ENCODE measurements around the gene TXNDC2. TPM values are rescaled to one million over a fixed set of nuclear protein-coding genes. Genes with fewer than 3 reads are reported as not detected.
A peak's percentile ranks its signal among the peaks of the same experiment; 100 is the strongest.

TXNDC2 gene
- polyA plus RNA-seq, 3 donors, result 0.10 to 0.36 TPM; not detected in 1

- H3K27ac Mint-ChIP-seq, result peak overlapping the region in 3 of 7 donors; percentile 26 to 55 (median 37)
- H2AFZ ChIP-seq (ENCODE audit: insufficient read depth, low read depth, low read length, poor library complexity, severe bottlenecking), result no peak overlapping the region
- no peak overlapping the region for H3K4me3 Mint-ChIP-seq
- H4K20me1 ChIP-seq (ENCODE audit: insufficient read depth, low read length), result peaks cover 64% of the 10 kb centered on the region
- H3K36me3 Mint-ChIP-seq, result peaks cover 64 to 80% of the 10 kb centered on the region in 2 donors
- H3K9me3 Mint-ChIP-seq, result peaks cover 0 to 2% (median 0%) of the 10 kb centered on the region in 7 donors
- TF ChIP-seq CTCF (IDR thresholded peaks at IDR 0.05), result no peak
- peaks cover 3% of the 10 kb centered on the region for H3K4me1 Mint-ChIP-seq
- H3K4me3 ChIP-seq (replicated peaks in 1 of 3; ENCODE audit: low read depth in 2 of 3, low read length in 3 of 3), result no peak overlapping the region
- intact Hi-C loops (cut with micrococcal nuclease), result no loop called here
- H3K4me1 ChIP-seq (ENCODE audit: control insufficient read depth in 1 of 2, insufficient read depth in 2 of 2, low read length in 2 of 2), result no peaks in the 10 kb centered on the region
- DNase-seq, result no peak
- 97% methylated on average over 6 of the region's 8 CpGs for WGBS (ENCODE audit: insufficient coverage)
- no peak overlapping the region for H3K9ac ChIP-seq (ENCODE audit: insufficient read depth, low read length, poor library complexity, severe bottlenecking)
- H3K4me2 ChIP-seq (replicated peaks; ENCODE audit: extremely low read depth, low read length, poor library complexity, severe bottlenecking), result no peak overlapping the region
- peaks cover 0 to 5% (median 0%) of the 10 kb centered on the region in 3 donors for H3K27me3 Mint-ChIP-seq (ENCODE audit: low read depth in 3 of 3)
- no peak overlapping the region for H3K27ac ChIP-seq (ENCODE audit: low read depth in 1 of 2, low read length in 2 of 2)
- no peaks in the 10 kb centered on the region for H3K9me3 ChIP-seq (replicated peaks in 1 of 2; ENCODE audit: control insufficient read depth in 1 of 2, insufficient read depth in 1 of 2, low read length in 2 of 2)
- no peaks in the 10 kb centered on the region for H3K27me3 ChIP-seq (ENCODE audit: control insufficient read depth in 2 of 2, insufficient read depth in 2 of 2, low read length in 2 of 2)
- H3K79me2 ChIP-seq (ENCODE audit: insufficient read depth, low read length), result peaks cover 61% of the 10 kb centered on the region
- peaks cover 36 to 90% of the 10 kb centered on the region in 2 donors for H3K36me3 ChIP-seq (replicated peaks in 1 of 2; ENCODE audit: control insufficient read depth in 1 of 2, insufficient read depth in 2 of 2, low read length in 2 of 2)
Measured at GRCh38 chr18:9839211-9839610, 46.6 kb upstream of the TXNDC2 start.

- Histone ChIP-seq H3K27me3 (ENCODE audit: control insufficient read depth in 2 of 2, insufficient read depth in 2 of 2, low read length in 2 of 2) (no peaks in the 10 kb centered on the region), H3K9ac (ENCODE audit: insufficient read depth, low read length, poor library complexity, severe bottlenecking) (no peak overlapping the region), H4K20me1 (ENCODE audit: insufficient read depth, low read length) (peaks cover 58% of the 10 kb centered on the region), H3K36me3 (replicated peaks in 1 of 2; ENCODE audit: control insufficient read depth in 1 of 2, insufficient read depth in 2 of 2, low read length in 2 of 2) (peaks cover 36 to 94% of the 10 kb centered on the region in 2 donors), H3K4me1 (ENCODE audit: control insufficient read depth in 1 of 2, insufficient read depth in 2 of 2, low read length in 2 of 2) (no peaks in the 10 kb centered on the region), H3K9me3 (replicated peaks in 1 of 2; ENCODE audit: control insufficient read depth in 1 of 2, insufficient read depth in 1 of 2, low read length in 2 of 2) (no peaks in the 10 kb centered on the region), H2AFZ (ENCODE audit: insufficient read depth, low read depth, low read length, poor library complexity, severe bottlenecking) (no peak overlapping the region), H3K79me2 (ENCODE audit: insufficient read depth, low read length) (peaks cover 55% of the 10 kb centered on the region), H3K4me3 (replicated peaks in 1 of 3; ENCODE audit: low read depth in 2 of 3, low read length in 3 of 3) (no peak overlapping the region), H3K27ac (ENCODE audit: low read depth in 1 of 2, low read length in 2 of 2) (peak overlapping the region in 1 of 2 donors; percentile 6), H3K4me2 (replicated peaks; ENCODE audit: extremely low read depth, low read length, poor library complexity, severe bottlenecking) (no peak overlapping the region)
- H3K27me3 Mint-ChIP-seq (ENCODE audit: low read depth in 3 of 3), result peaks cover 0 to 5% (median 0%) of the 10 kb centered on the region in 3 donors
- TF ChIP-seq CTCF (IDR thresholded peaks at IDR 0.05), result no peak
- no peak overlapping the region for H3K4me3 Mint-ChIP-seq
- peak overlapping the region in 3 of 7 donors; percentile 37 to 64 (median 52) for H3K27ac Mint-ChIP-seq
- H3K9me3 Mint-ChIP-seq, result peaks cover 0 to 2% (median 0%) of the 10 kb centered on the region in 7 donors
- peaks cover 3% of the 10 kb centered on the region for H3K4me1 Mint-ChIP-seq
- peaks cover 69 to 83% of the 10 kb centered on the region in 2 donors for H3K36me3 Mint-ChIP-seq
- intact Hi-C loops (cut with micrococcal nuclease), result no loop called here
- 100% methylated on average over 1 of the region's 10 CpGs for WGBS (ENCODE audit: insufficient coverage)
- no peak for DNase-seq
Measured at GRCh38 chr18:9839853-9840252, 45.9 kb upstream of the TXNDC2 start.
